SKM-1 (cell line): Measurements from ENCODE around the gene TLR9.

Experiments
- DNase-seq: peaks from one replicate; lab custom pipeline; 2025; ENCODE audit not compliant: unreplicated experiment; lab: John Stamatoyannopoulos, UW

The TLR9 gene

DNA sequence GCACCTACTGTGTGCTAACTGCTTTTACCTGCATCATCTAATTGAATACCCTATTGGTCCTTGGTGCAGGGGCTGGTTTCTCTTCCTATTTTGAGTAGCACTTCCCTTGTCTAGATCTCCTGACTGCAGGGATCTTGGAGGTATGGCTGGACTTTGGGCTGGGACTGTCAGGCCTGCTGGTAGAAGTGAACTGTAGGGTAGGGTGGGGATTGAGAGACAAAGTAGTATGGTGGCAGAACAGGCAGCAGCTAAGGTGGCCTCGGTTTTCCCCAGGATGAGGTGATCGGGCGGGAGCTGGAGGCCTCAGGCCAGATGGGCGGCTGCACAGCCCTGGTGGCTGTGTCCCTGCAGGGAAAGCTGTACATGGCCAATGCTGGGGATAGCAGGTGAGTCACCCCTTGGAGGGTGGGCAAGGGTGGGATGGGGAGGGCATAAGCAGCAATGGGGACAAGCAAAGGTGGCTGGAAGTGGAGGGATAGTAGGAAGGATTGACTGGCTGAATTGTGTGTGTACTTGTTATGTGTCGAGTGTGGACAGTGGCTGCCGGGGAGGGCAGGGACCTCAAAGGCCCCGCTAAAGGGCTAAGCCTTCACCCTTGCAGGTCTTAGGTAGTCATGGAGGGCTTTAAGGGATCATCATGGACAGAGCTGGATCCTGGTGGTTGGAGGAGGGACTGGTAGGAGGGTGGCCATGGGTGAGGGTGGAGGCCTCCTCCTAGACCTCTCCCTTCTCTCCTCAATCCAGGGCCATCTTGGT lies 22.1 kb upstream of the TLR9 start:
- DNase-seq, result no peak

- peak; percentile 29 for DNase-seq
Observed at GRCh38 chr3:52246728-52247408, 21.4 kb upstream of the TLR9 start.

GRCh38 chr3:52246264-52246620 lies 20.8 kb upstream of the TLR9 start:
- DNase-seq, result no peak

DNA sequence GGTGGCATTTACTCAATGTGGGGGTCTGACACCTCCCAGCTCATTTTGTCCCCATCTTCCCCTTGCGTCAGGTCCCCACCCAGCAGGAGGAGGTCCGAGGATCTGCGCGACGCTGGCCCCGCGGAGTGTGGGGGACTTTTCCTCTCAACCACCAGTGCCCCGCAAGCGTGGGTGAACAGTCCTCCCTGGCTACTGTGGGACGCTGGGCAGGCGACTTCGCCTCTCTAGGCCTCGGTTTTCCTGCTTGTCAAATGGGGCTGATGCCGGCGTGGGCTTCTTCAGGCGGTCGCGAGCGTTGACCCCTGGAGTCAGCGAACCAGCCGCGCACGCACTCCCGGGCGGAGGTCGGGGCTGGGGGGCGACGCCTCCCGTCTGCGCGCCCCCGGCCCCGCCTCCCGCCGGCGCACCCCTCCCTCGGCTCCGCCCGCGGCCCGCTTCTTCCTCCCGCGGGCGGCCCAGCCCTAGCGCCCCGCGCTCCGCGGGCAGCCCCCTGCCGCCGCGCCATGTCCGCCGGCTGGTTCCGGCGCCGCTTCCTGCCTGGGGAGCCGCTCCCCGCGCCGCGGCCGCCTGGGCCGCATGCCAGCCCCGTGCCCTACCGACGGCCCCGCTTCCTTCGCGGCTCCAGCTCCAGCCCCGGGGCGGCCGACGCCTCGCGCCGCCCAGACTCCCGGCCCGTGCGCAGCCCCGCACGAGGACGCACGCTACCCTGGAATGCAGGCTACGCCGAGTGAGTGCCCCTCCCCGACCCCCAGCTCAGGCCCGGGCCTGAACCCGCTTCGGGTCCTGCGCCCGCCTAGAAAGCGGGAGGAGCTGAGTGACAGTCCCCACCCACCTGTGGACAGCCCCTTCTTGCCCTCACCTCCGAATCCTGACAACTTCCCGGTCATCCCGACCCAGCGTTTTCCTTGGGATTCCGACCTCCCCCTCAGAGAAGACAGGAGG lies 20.1 kb upstream of the TLR9 start, which contains the start of gene PPM1M:
TSS of gene PPM1M (plus strand) at position 438 of the 942 bp plus-strand sequence. CDS start at position 504, 66 bp downstream.
- no peak for DNase-seq

- peak; percentile 86 for DNase-seq
Observed at GRCh38 chr3:52243791-52244628, 18.6 kb upstream of the TLR9 start.

GRCh38 chr3:52242039-52242438 lies 16.6 kb upstream of the TLR9 start:
- no peak for DNase-seq

- no peak for DNase-seq
Observed at GRCh38 chr3:52240886-52241370, 15.5 kb upstream of the TLR9 start.

GRCh38 chr3:52240059-52240885 lies 14.8 kb upstream of the TLR9 start:
- DNase-seq, result no peak

DNA sequence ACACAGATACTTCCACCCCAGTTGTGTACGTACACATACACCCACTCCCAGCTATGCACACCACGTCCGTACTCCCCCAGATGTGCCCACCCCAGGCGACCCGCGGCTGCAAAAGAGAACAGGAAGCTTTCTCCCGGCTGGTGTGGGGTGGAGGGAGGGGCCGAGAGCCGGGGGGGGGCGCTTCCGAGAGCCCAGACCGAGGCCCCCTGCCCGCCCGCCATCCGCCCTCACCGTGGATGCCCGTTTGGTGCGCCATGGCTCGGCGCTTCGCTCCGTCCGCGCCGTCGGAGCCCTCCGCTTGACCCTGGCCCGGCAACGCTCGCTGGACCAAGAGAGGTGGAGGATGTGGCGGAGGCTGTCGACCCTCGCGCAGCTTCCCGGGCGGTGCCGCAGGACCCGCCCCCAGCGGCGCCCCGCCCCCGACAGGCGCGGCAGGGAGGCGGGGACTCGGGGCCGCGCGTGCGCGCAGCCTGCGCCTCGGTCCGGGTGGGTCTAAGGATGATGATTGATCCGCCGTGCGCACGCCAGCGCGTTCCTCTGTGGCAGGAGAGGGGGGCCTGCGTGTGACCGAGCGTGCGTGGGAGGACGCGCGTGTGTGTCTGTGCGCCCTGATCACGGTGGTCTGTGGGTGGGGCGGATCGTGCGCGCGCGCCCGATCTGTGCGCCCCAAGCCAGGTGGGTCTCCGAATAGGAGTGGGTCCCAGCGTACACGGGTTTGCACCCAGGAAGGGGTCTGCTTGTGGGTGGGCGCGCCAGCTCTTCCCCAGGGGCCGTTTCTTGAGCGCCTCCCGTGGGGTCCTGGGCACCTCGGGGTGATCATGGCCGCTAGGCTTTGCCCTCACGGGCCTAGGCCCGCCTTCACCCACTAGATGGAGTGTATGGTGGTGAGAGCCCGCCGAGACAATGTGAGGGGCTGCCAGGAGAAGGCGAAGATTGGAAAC lies 13.6 kb upstream of the TLR9 start, which contains the start of gene TWF2:
TSS of gene TWF2 (minus strand) at position 398 of the 941 bp plus-strand sequence. CDS start at position 256, 142 bp downstream.
- peak; percentile 59 for DNase-seq

- no peak for DNase-seq
Observed at GRCh38 chr3:52238193-52238760, 12.8 kb upstream of the TLR9 start.

GRCh38 chr3:52237657-52238172 lies 12.3 kb upstream of the TLR9 start:
- DNase-seq, result peak; percentile 49

DNA sequence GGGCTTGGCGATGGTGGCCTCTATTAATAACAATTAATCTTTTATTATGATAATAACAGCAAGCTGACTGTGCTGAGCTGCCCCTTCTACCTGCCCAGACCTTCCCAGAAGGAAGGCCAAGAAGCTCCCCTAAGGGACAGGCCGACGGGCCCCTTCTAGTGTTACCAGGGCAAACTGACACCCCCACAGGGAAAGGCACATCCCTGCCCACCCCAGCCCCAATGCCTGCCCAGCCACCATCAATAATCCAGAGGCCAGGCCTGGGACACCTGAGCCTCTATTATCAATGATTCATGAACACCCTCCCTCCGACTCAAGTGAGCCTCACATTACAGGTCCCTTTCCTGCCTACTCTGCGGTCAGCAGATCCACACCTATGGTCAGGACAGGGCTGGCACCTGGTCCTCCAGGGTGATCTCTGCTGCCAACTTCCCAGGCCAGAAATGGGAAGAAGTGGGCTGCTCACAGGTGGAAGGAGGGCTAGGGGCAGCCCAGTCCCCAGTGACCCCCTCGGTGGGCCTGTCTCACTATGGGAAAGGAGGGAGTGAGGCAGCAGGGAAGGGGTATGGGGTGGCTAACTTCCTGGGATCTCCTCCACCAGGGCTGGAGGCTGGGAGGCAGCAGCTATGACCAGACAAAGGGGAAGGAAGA lies 11.7 kb upstream of the TLR9 start:
- DNase-seq, result no peak

DNA sequence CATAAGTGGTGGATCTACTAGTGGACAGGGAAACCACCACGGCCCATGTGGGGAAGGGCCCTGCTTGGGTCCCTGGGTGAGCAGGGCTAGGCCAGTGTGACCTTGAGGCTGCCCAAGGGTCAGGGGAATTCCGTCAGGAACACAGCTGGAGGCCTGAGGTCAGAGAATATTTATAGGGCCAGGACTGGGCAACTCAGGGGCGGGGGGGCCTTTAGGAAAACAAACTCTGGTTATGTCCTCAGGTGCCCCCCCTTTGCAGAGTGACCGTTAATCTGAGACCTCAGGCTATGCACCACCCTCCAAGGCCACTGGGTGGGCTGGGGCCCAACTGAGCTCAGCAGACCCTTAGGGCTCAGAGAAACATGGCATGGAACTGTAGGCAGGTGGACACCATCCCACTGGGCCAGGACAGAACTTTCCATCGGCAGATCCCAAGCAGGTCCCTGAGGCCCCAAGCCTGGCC lies 11.0 kb upstream of the TLR9 start:
- DNase-seq, result no peak

- no peak for DNase-seq
Observed at GRCh38 chr3:52234516-52235447, 9.3 kb upstream of the TLR9 start.

GRCh38 chr3:52233968-52234367 lies 8.5 kb upstream of the TLR9 start:
- no peak for DNase-seq

DNA sequence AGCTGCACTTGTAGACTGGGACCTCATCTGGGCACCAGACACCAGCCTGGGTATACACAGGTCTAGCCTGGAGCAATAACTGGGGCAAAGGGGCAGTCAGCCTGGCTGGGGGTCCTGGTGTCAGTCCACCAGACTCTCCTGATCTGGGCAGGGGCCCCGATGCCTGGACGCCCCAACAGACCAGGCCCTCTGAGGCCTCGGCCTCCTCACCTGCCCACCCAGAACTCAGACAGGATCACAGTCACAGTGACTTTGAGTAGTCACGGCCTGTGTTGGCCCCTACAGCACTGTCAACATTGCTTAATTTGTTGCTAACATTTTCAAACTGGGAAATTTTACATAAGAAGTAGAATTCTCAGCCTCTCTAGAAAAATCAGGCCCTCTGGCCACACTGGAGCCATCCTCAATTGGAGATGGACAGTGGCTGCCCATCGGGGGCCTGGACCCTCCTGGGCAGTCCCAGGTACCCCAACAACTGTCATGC lies 7.7 kb upstream of the TLR9 start:
- DNase-seq, result no peak
